GM18861 (cell line): ENCODE measurements around the gene GNPTAB.

Experiments used
- ATAC-seq: cut with Tn5 transposase; IDR thresholded peaks from one replicate; pipeline ENCODE4 v1.9.1; 2021; ENCODE audit not compliant: unreplicated experiment

The GNPTAB gene

DNA sequence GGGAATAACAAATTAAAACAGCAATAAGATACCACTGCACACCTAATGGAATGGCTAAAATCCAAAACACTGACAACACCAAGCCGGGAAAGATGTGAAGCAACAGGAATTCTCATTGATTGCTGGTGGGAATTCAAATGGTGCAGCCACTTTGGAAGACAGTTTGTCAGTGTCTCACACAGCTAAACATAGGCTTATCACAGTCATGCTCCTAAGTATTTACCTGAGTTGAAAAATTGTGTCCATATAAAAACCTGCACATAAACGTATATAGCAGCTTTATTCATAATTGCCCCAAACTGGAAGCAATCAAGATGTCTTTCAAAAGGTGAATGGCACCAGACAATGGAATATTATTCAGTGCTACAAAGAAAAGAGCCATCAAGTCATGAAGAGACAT lies 21.6 kb downstream of the GNPTAB start:
- ATAC-seq: no peak

- ATAC-seq: no peak
These were observed 24.5 kb downstream of the GNPTAB start for GRCh38 chr12:101806265-101806664.

GRCh38 chr12:101804409-101804808 lies 26.4 kb downstream of the GNPTAB start:
- ATAC-seq: no peak

DNA sequence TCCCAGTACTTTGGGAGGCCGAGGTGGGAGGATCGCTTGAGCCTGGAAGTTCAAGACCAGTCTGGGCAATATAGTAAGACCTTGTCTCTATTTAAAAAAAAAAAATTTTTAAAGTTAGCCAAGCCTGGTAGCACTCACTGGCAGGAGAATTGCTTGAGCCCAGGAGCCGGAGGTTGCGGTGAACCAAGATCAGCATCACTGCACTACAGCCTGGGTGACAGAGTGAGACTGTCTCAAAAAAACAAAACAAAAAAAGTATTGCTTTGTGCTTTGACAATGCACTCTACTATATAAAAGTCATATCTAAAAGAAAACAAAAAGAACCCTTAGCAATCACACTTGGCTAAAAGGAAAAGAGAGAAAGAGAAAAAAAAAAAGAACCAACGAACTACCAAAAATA lies 26.8 kb downstream of the GNPTAB start:
- ATAC-seq: no peak

DNA sequence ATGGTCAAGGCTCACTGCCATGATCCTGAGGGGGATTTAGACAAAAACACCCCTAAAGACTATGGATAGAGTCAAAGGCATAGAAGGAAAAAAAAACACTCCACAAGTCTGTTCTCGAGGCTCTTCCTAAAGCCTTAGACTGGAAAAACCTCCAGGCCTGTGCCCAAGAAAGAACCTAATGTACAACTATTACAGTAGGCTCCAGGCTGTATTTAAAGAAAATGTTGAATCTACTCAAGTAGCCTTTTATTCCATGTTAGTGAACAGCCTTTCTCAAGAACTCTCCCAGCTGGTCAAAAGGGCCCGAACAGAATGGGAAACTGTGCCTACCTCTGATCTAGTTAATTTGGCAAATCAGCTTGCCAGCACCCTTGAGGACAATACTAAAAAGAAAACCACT lies 28.3 kb downstream of the GNPTAB start:
- ATAC-seq: no peak

- ATAC-seq: no peak
These were observed 31.0 kb downstream of the GNPTAB start for GRCh38 chr12:101799774-101800173.

- no peak for ATAC-seq
These were observed 35.0 kb downstream of the GNPTAB start for GRCh38 chr12:101795786-101796185.

GRCh38 chr12:101795013-101795412 lies 35.7 kb downstream of the GNPTAB start:
- ATAC-seq: no peak

- no peak for ATAC-seq
These were observed 36.2 kb downstream of the GNPTAB start for GRCh38 chr12:101794574-101794973.

DNA sequence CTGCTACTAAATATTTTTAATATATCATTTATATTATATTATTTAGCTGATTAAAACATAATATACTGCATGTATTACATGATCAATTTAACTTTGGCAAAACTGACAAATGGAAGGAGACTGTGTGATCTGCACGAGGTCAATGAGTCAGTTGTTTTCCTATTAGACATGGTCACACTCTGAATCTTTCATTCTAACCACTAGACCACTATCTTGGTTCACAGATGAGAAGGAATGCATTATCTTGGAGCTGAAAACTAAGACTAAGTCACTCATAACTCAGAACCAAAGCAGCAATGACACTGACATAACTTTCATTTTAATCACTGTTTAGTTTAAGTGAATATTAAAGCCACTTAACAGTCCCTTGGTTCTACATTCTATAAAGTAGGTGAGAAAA lies 37.4 kb downstream of the GNPTAB start:
- peak; percentile 73 for ATAC-seq

DNA sequence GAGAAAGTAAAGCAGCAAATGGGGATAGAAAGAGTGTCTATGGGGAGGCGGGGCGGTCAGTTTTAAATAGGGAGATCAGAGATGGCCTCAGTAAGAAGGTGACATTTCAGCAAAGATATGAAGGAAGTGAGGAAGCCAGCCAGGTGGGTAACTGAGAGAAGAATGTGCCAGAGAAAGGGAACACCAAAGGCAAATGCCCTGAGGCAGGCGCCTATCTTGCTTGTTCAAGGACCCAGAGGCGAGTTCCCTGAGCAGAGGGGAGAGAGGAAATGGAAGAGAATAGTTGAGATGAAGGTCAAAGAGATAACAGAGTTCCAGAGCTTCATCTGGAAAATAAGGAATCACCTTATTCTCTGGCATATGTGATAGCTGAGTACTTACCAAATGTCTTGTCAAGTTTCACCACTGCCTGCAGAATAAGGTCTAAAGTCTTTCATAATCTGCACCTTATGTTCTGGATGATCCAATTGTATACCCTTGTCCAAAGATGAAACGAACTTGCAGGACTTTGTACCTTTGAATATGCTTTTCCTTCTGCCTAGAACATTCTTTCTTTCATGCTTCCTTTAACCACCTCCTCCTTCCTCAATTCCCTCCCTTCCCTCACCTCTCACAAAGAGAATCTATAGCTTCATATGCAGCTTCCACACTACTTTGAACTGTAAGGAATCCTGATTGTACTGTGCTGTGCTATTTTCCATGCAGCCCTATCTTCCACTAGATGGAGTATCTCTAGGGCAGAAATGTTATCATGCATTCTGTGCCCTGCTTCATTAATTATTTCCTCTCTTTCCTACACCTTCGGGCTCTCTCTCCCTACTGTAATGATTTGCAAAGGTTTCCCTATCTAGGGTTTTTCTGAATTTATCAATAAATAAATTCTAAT lies 38.5 kb downstream of the GNPTAB start:
- ATAC-seq: no peak

DNA sequence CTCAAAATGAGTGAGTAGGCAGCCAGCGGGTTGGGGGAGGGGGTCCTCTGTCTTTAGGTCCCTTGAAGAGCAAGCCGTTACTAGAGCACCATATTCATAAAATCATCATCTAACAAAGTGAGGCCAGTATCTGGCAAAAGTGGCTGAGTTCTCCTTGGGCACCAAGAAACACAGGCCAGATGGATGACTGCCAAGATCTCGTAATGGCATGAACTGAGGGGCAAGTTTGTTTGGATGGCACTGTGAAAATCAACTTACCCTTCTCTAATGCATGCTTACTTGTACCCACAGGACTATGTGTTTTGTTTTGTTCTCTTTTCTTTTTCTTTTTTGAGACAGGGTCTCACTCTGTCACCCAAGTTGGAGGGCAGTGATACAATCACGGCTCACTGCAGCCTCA lies 41.6 kb downstream of the GNPTAB start:
- ATAC-seq: no peak

DNA sequence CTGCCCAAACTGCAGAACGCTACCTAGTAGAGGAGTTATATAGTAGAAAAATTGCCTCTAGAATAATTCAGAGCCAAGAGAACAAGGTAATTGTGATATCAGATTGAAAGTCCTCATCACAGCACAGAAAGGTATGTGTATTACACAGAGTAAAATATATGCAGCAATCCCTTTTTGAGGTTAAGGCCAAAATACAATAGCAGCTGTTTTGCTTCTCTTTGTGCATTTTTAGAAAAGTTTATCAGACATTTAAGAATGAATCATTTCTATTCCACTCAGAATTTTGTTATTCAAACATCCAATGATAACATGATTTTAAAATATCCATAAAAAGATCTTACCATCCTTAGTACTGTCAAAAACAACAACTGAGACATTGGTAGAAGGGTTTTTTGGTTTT lies 45.1 kb downstream of the GNPTAB start:
- ATAC-seq: no peak

GRCh38 chr12:101784376-101784775 lies 46.4 kb downstream of the GNPTAB start:
- no peak for ATAC-seq

GRCh38 chr12:101783838-101784237 lies 46.9 kb downstream of the GNPTAB start:
- no peak for ATAC-seq

- ATAC-seq: no peak
These were observed 47.6 kb downstream of the GNPTAB start for GRCh38 chr12:101783150-101783549.

DNA sequence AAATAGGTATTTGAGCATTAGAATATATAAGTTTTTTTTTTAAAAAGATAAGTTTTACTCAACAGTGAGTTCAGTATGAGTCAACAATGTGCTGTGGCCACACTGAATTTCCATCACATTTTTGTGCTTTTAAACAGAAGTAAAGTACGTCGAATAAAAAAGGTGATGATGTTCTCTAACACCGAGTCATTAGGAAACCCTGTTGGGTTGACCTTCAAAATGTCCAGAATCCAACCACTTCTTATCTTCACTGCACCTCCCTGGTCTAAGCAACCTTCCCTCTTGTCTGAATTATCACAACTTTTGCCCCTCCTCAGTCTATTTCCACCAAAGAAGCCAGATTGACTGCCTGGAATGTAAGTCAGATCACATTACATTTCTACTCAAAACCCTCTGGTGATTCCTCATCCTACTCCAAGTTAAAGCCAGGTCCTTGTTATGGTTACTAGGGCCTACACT lies 48.5 kb downstream of the GNPTAB start:
- ATAC-seq: no peak

DNA sequence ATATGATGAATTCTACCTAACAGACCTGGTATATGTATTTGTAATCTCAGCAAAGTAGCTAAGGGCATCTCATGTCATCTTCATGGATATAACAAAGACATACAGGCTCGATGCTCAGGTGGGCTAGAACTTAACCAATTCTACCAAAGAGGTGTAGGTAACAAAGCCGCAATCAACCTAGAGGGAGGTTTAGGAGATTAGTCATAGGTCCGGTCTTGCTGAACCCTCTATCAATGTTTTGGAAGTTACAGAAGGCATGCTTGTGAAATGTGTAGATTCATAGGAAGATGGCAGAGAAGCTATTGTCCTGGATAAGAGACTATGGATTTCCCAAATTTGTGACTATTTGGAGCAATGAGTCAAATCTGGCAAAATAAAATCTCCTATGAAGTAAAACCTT lies 48.9 kb downstream of the GNPTAB start:
- ATAC-seq: no peak

DNA sequence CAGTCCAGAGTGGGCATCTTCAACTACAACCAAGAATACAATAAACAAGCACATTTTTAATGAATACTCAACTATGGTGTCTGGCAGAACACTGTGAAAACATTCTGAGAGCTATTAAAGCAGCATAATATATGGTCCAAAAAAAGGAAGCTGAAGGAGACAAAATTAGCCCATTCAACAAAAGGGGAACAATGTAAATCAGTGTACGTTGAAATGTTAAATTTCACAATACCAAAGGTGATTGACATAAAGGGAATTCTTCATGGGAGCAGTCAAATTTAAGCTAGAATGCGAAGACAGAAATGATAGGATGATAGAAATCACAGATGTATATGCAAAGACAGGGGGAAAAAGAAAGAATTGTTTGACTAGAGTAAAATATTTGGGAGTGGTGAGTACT lies 50.2 kb downstream of the GNPTAB start:
- ATAC-seq: no peak

- no peak for ATAC-seq
These were observed 51.1 kb downstream of the GNPTAB start for GRCh38 chr12:101779626-101780025.

- ATAC-seq: no peak
These were observed 51.6 kb downstream of the GNPTAB start for GRCh38 chr12:101779200-101779599.

- no peak for ATAC-seq
These were observed 52.8 kb downstream of the GNPTAB start for GRCh38 chr12:101777978-101778377.

GRCh38 chr12:101777485-101777884 lies 53.3 kb downstream of the GNPTAB start:
- no peak for ATAC-seq
